Posterior vena cava (tissue), 2 donors: ENCODE measurements around the gene FOXA1. TPM values are rescaled to one million over a fixed set of nuclear protein-coding genes. Genes with fewer than 3 reads are reported as not detected.

Experiments used
- DNase-seq: peaks from one replicate; pipeline ENCODE4 v3.0.0-alpha.2; 2020; ENCODE audit warnings: low spot score
- intact Hi-C, 2 donors: fragments of 100-400 bp; cut with DNase I; formaldehyde crosslinking; loops; one replicate each; pipeline versions ENCODE4 v1.14.1 to v1.14.2; 2022 to 2023
- total RNA-seq, 2 donors: library from RNA; stranded (reverse); fragmentation: NEBNext Ultra II Directional; extraction: Animal tissue kit (Norgen Biotek cat#: 25700); gene quantifications; one replicate each; pipeline ENCODE4 v1.2.1, GENCODE V29; 2021
- donor health status: DM: yes; HTN: yes; CAD: no.
- donor health status: DM: yes; HTN: yes; CAD: no.

Gene FOXA1
- total RNA-seq, 2 donors from 2014 or later: 0.23 TPM; not detected in 1

GRCh38 chr14:37603688-37604251, 8.7 kb upstream of the FOXA1 start:
- no peak for DNase-seq
- intact Hi-C loops: no loop called here

- intact Hi-C loops: no loop called here
- no peak for DNase-seq
Observed at GRCh38 chr14:37602605-37603453, 7.8 kb upstream of the FOXA1 start.

- no peak for DNase-seq
- intact Hi-C loops: no loop called here
Observed at GRCh38 chr14:37601865-37602264, 6.8 kb upstream of the FOXA1 start.

DNA sequence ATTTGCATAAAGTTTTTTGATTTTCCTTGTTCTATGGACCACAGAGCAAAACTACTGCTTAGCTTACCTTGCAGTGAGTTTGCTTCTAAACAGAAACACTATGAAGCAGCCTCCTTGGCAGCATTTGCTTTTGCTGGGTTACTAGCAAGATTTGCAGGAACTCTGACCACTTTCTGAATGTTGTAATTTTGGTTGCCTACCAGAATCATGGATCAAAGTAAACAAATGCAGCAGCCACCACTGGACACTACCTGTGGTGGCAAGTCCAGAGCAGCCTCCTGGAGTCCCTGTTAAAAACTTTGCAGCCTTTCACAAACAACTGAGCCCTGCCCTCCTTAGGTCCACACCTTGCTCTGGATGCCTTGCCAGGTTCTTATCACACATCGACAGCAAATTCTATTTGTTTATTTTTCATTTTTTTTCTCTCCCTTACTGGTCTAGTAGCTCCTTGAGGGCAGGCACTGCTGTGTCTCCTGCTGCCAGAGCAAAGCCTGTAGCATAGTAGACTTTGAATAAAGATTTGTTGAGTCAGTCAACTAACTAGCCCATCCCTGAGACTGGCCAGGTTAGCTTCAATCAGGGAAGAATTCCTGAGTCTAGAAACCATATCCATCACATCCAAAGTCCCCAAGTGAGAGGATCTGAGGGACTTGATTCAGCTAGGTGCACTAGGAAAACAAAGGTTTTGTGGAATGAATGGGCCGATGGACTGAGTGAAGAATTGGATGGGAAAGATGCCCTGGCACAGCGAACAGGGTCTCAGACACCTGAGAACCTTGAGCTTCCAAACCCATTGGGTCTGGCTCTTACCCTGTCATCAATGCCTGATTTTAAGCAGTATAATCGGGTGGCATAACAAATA, 6.1 kb upstream of the FOXA1 start:
- DNase-seq: no peak
- intact Hi-C loops: no loop called here

- intact Hi-C loops: no loop called here
- DNase-seq: no peak
Observed at GRCh38 chr14:37599507-37600368, 4.7 kb upstream of the FOXA1 start.

DNA sequence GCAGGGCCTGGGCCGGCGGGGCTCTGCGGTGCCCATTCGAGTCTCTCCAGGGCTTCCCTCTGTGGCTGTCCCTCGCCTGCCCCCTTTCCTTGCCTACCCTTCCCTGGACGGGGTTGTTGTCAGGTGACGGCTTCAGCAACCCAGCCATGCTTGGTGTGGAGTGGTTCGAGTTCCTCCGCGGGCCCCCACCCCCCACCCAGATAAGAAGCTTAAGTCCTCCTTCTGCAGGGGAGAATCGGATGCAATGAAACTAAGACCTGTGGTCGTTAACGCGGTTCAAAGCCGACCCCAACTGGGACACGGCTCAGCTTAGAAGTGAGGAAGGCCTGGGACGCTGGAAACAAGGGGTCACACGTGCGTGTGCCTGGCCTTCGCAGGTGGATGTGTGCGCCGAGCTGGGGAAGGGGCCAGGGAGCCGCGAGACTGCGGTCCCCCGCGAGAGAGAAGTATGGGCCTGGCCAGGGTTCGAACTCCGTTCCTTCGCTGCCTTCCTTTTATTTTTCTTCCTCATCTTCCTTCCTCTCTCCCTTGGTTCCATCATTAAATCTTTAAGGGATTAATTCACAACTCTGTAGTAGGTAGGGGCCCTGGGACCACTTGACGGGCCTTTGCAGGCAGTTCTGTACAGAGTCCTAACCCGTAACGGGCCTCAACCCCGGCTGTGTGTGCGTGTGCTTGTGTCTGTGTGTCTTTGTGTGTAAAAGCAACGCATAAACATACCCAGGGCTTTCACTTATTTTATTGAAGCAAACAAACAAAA, 3.9 kb upstream of the FOXA1 start:
- intact Hi-C loops: no loop called here
- no peak for DNase-seq

DNA sequence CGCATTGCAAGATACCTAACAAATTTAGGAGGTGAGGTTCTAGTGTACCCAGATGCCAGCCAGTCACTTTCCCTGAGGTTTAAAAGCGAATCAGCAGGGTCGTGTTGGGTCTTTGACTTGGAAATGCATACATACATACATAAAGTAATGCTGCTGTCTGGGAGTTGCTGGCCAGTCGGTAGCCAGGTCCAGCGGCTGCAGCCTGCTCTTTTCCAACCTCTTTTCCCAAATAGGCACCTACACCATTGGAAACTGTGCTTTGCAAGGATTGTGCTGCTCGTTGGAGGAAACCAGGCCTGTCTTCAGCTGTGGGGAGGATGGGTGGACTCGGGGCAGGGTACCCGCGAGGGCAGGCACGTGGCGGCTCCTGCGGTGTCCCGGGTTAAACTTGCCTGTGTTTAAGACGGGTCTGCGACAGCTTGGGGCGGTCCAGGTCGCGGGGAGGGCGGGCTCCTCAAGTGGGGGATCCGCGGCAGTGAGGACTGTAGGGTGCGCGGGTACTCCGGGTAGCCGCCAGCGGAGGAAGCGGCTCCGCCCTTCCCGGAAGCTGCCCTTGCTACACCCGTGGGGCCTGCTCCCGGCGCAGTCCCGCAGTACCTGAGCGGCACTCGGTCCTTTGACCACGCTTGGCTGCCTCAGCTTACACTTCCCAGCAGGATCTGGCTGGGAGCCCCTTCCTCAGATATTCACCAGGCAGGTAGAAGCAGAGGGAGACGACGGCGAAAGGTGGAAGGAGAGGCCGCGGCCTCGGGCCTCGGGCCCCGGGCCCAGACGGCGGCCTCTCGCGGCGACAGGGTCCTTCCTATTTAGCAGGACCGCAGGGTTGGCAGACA, 3.1 kb upstream of the FOXA1 start:
- intact Hi-C loops: no loop called here
- no peak for DNase-seq

DNA sequence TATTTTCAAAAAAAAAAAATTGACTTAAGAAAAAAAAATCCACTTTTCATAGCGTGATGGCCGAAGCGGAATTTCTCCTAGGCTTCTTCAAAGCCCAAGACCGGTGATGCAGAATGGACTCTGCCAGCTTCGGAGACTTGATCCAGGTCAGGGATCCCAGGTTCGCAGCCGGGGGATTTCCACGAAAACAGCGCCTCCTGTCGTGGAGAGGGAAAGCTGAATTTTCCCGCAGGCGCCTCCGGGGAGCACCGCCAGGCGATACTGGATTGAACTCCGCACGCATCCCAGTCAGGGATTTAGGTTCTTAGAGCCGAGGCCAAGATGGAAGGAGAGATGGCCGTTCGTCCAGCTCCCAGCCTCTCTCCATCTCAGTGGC, 2.5 kb upstream of the FOXA1 start:
- no peak for DNase-seq
- intact Hi-C loops: no loop called here

DNA sequence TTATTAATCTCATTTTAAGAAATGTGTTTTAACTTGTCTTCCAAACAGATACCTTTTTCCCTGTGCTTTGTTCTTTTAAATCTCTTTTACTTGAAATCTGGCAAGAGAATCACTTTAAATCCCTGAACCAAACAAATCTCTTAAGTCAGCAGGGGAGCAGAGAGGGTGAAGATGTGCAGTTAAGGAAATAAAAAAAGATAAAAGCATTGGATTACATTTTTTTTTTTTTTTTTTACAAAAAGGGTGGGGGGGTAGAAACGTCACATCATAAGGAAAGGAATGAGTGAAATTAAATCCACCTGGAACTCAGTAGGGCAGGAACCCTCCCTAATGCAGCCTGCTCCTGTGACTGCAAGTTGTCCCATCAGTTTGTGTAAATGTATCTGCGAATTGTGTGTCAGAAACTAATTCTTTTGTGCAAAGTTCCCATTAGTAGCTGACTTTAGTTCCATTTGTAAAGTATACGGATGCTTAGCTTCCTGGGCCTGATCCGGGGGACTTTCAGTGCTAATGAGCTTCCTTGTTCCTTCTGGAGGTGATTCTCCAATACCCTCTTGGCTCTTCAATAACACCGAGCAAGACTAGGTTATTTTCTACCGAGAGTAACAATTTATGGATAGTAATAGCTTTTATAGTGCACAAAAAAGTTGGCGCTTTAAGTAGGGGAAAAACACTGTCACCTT, 1.9 kb upstream of the FOXA1 start:
- no peak for DNase-seq
- intact Hi-C loops: no loop called here

DNA sequence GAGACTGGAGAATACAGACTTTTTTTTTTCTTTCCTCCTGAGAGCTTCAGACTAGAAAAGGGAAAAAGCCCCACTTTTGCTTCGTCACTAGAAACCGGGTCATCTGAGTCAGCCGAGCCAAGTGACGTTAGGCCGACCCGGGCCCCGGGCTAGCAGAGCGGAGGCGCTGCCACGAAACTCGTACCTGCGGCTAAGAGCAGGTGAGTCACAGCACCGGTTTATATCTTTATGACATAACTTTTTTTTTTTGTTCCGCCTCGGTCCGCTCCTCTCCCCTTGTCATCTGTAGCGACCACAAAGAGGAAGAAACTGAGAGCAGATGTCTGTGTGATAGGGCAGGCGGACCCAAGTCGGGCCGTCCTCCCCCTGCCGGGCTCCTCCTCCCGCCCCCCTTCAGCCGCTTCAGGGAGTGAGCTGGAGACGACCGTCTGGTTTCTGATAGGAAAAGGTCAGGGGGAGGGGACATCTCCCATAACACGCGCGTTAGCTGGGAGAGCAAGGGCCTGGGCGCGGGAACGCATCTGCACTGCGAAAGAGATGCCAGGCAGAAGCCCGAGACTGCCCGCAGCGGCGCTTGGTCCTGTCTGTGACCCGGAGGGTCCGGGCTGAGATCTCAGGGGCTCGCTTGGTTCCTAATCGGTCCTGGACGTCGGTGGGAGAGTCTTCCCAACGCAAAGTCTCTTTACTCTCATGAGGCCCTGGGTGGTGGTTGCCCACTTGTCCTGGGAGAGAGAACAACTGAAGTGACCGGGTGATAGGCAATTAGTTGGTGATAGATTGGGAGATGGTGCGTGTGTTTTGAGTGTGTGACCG, 966 bp upstream of the FOXA1 start:
- intact Hi-C loops: no loop called here
- DNase-seq: peak; percentile 83

- DNase-seq: peak; percentile 85
Observed at GRCh38 chr14:37594238-37594970, 645 bp downstream of the FOXA1 start.

DNA sequence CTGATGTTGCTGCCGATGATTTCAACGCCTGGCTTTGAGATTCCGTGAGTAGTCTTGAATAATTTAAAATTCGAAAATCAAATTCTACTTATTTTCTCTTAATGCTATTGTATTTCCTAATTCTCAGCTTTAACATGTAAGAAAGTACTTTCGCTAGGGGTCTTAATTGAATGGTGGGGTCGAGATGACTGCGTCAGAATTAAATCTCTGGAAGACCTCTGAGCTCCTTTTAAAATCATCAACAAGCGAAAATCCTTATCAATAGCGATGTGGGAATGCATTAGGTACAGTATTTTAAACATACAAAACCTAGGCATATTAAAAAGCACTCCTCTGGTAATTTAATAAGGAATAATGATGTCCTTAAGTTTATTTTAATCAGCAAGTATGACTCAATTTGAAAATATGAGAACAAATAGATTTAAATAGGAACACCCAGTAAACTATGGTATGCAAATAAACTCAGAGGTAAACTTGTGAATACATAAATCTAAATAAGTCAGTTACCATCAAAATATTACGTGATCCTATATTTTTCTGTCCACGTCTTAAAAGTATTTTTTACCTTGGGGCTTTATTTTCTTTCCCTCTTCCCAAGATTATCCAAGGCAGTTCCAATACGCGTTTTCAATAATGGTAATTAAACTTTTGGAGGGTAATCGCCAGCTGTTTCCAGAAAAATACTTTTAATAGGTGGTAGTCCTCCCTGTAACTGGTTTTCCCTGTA, 1.4 kb downstream of the FOXA1 start:
- DNase-seq: no peak
- intact Hi-C loops: no loop called here

More at GRCh38 chr14:37594238-37594970, 645 bp downstream of the FOXA1 start:
- intact Hi-C loops: no loop called here

GRCh38 chr14:37592482-37593408, 2.3 kb downstream of the FOXA1 start:
- no peak for DNase-seq
- intact Hi-C loops: no loop called here

GRCh38 chr14:37591941-37592481, 3.0 kb downstream of the FOXA1 start:
- intact Hi-C loops: no loop called here
- peak; percentile 73 for DNase-seq
